ENCODE measurements around the gene CDHR4. TPM values are rescaled to one million over a fixed set of nuclear protein-coding genes. Genes with fewer than 3 reads are reported as not detected.
A peak's percentile ranks its signal among the peaks of the same experiment; 100 is the strongest.

The CDHR4 gene
- total and polyA plus RNA-seq, 9 of the 15 experiments (the other 6 are each of a cell fraction or from before 2014, with no cell fraction given), result 0.21 TPM; not detected in 8

GRCh38 chr3:49786357-49787181, 13.1 kb downstream of the CDHR4 start, which contains the start of gene IP6K1 (continued):
- no peak for TF ChIP-seq ATF2 (CRISPR knock-in tag; IDR thresholded peaks at IDR 0.05)
- no peak for TF ChIP-seq ZNF778 (CRISPR knock-in tag; IDR thresholded peaks at IDR 0.05)
- TF ChIP-seq, protein P1, sequence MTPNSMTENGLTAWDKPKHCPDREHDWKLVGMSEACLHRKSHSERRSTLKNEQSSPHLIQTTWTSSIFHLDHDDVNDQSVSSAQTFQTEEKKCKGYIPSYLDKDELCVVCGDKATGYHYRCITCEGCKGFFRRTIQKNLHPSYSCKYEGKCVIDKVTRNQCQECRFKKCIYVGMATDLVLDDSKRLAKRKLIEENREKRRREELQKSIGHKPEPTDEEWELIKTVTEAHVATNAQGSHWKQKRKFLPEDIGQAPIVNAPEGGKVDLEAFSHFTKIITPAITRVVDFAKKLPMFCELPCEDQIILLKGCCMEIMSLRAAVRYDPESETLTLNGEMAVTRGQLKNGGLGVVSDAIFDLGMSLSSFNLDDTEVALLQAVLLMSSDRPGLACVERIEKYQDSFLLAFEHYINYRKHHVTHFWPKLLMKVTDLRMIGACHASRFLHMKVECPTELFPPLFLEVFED (CRISPR knock-in tag; conservative IDR thresholded peaks at IDR 0.05), result no peak
- peak; percentile 70 for TF ChIP-seq SMAD4 (CRISPR knock-in tag; conservative IDR thresholded peaks at IDR 0.05)
- TF ChIP-seq, protein P2, sequence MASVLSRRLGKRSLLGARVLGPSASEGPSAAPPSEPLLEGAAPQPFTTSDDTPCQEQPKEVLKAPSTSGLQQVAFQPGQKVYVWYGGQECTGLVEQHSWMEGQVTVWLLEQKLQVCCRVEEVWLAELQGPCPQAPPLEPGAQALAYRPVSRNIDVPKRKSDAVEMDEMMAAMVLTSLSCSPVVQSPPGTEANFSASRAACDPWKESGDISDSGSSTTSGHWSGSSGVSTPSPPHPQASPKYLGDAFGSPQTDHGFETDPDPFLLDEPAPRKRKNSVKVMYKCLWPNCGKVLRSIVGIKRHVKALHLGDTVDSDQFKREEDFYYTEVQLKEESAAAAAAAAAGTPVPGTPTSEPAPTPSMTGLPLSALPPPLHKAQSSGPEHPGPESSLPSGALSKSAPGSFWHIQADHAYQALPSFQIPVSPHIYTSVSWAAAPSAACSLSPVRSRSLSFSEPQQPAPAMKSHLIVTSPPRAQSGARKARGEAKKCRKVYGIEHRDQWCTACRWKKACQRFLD (CRISPR knock-in tag; IDR thresholded peaks at IDR 0.05), result no peak
- TF ChIP-seq ZNF644 (tag; IDR thresholded peaks at IDR 0.05; ENCODE audit: low read depth), result no peak
- TF ChIP-seq, protein P3, sequence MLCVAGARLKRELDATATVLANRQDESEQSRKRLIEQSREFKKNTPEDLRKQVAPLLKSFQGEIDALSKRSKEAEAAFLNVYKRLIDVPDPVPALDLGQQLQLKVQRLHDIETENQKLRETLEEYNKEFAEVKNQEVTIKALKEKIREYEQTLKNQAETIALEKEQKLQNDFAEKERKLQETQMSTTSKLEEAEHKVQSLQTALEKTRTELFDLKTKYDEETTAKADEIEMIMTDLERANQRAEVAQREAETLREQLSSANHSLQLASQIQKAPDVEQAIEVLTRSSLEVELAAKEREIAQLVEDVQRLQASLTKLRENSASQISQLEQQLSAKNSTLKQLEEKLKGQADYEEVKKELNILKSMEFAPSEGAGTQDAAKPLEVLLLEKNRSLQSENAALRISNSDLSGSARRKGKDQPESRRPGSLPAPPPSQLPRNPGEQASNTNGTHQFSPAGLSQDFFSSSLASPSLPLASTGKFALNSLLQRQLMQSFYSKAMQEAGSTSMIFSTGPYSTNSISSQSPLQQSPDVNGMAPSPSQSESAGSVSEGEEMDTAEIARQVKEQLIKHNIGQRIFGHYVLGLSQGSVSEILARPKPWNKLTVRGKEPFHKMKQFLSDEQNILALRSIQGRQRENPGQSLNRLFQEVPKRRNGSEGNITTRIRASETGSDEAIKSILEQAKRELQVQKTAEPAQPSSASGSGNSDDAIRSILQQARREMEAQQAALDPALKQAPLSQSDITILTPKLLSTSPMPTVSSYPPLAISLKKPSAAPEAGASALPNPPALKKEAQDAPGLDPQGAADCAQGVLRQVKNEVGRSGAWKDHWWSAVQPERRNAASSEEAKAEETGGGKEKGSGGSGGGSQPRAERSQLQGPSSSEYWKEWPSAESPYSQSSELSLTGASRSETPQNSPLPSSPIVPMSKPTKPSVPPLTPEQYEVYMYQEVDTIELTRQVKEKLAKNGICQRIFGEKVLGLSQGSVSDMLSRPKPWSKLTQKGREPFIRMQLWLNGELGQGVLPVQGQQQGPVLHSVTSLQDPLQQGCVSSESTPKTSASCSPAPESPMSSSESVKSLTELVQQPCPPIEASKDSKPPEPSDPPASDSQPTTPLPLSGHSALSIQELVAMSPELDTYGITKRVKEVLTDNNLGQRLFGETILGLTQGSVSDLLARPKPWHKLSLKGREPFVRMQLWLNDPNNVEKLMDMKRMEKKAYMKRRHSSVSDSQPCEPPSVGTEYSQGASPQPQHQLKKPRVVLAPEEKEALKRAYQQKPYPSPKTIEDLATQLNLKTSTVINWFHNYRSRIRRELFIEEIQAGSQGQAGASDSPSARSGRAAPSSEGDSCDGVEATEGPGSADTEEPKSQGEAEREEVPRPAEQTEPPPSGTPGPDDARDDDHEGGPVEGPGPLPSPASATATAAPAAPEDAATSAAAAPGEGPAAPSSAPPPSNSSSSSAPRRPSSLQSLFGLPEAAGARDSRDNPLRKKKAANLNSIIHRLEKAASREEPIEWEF (CRISPR knock-in tag; IDR thresholded peaks at IDR 0.05), result no peak
- TF ChIP-seq ZNF165 (CRISPR knock-in tag; IDR thresholded peaks at IDR 0.05; ENCODE audit: borderline replicate concordance), result peak; percentile 76; the same call in 1 of the 2 replicates
- TF ChIP-seq THRA (IDR thresholded peaks at IDR 0.05), result no peak
- TF ChIP-seq, protein P4, sequence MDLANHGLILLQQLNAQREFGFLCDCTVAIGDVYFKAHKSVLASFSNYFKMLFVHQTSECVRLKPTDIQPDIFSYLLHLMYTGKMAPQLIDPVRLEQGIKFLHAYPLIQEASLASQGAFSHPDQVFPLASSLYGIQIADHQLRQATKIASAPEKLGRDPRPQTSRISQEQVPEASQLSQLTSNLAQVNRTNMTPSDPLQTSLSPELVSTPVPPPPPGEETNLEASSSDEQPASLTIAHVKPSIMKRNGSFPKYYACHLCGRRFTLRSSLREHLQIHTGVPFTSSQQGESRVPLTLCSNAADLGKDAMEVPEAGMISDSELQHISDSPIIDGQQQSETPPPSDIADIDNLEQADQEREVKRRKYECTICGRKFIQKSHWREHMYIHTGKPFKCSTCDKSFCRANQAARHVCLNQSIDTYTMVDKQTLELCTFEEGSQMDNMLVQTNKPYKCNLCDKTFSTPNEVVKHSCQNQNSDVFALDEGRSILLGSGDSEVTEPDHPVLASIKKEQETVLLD (IDR thresholded peaks at IDR 0.05), result peak; percentile 88
- no peak for TF ChIP-seq PPARD (CRISPR knock-in tag; IDR thresholded peaks at IDR 0.05)
- TF ChIP-seq, protein P5, sequence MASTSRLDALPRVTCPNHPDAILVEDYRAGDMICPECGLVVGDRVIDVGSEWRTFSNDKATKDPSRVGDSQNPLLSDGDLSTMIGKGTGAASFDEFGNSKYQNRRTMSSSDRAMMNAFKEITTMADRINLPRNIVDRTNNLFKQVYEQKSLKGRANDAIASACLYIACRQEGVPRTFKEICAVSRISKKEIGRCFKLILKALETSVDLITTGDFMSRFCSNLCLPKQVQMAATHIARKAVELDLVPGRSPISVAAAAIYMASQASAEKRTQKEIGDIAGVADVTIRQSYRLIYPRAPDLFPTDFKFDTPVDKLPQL (IDR thresholded peaks at IDR 0.05; ENCODE audit: extremely low read depth, insufficient read length), result no peak
